AG20443 (cell line): ENCODE measurements around the gene FEZF1.

ENCODE experiments used
- DNase-seq: peaks from one replicate; pipeline ENCODE4 v3.0.0; 2012; ENCODE audit warnings: low spot score, mixed read lengths

FEZF1 gene

DNA sequence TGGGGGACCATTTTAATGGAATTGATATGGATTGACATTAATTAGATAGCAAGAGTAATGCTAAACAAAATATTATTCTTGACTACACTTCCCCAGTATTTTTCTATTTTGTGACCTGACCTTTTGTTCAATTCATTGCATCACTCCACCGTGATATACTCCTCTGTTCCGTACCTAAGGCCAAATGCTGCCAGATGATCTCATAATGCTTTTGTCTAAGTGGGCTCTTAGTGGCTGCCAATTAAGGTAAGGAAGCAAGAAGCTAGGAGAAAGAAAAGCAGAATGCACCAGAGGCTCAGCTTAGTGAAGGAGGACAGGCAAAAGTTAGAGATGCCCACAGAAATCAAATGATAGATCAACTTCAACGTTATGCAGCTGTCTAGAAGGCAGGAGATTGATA is 36.4 kb downstream of the FEZF1 start:
- DNase-seq, result no peak

DNA sequence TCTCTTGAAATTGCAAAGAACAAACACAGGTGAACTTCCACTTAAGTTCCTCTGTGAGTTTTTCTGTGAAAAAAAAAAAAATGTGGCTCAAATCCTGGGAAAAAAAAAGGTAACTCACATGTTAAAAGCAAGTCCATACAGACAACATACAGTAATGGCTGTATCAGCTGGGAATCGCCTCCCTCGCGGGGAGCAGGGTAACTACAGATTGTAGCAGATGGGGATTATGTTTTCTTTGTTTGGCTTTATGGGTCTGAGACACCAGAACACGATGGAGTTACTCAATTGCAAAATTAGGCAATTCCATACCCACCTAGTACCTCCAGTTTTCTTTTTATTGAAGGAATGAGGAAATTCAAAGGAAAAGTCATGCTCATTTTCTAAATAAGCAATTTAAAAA is 42.3 kb downstream of the FEZF1 start:
- DNase-seq, result no peak

DNA sequence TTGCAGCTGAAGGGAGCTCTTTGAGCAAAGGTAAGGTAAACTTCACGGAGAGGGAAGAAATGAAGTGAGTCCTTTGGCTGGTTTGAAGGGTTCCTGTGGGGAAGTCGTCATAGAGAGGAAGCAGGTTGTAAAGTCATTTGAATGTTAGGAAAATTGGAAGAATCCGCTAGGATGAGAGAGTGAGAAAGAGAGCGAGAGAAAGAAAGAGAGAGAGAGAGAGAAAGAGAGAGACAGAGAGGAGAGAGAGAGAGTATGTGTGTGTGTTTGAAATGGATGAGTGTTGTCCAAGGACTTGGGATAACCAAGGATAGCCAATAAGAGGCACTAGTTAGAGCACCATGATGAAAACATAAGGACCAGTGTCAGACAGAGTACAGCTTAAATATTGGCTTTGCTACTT is 43.1 kb downstream of the FEZF1 start:
- DNase-seq, result no peak

DNA sequence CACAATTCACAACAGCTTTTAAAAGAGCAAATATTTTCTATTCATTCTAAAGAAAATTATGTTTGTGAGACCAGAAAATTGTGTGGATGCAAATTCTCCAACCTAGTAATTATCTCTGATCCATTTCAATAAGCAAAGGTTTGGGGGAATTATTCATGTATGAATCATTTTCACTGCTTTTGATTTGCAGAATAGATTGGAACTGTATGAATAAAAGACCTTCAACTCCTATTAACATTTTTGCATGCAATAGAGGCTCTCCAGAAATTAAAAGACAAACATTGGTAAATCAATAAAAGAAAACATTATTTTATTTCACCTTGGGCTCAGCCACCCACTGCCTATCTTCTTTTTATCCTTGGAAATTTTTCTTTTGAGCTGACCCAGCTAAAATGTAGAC is 43.5 kb downstream of the FEZF1 start:
- no peak for DNase-seq

DNA sequence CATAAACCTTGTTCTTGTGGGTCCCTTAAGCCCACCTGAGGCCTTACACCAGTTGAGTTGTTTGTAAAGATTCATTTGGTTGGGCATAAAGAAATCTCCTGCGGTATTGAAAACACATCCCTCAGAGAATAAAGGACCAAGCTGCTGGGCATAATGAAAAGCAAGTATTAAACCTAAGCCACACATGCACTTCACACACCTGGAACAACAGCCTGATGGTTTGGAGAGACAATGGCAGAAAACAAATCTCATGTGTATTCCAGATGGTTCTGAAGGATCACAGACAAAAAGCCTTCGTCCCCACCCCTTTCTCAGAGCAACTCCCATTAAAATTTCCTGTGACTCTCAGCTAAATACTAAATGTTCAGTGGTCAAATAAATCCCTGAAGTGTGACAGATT is 44.2 kb downstream of the FEZF1 start:
- DNase-seq, result no peak

DNA sequence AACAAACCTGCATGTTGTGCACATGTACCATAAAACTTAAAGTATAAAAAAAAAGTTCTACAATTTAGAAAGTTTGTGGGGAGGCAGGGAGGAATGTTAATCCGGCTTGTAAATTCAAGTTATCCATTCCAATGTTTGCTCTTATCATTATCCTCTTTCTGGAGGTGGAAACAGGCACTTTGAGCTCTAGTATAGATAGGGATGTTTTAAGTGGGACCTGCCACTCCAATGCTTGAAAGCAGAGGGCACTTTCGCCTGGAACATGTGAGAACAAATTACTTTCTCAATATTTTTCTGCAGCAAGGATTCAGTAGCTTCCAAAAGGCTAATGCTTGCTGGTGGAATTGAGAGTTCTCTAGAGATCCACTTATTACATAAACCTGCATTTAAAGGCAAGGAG is 45.6 kb downstream of the FEZF1 start:
- DNase-seq, result no peak

DNA sequence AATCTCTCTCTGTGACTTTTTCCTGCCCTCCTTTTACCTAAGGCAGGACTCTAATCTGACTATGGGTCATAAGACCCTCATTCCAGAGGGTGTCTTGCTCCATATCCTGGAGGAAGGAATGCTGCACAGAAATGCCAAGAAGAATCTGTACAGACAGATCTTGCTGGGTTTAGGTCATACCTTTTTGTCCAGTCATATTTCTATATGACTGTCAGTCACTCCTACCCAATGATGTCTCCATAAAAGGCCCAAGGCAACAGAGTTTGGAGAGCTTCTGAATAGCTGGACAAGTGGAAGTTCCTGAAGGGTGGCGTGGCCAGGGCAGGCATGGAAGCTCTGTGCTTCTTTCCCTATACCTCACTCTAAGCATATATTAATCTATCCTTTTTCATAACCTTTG is 47.5 kb downstream of the FEZF1 start:
- DNase-seq, result no peak

DNA sequence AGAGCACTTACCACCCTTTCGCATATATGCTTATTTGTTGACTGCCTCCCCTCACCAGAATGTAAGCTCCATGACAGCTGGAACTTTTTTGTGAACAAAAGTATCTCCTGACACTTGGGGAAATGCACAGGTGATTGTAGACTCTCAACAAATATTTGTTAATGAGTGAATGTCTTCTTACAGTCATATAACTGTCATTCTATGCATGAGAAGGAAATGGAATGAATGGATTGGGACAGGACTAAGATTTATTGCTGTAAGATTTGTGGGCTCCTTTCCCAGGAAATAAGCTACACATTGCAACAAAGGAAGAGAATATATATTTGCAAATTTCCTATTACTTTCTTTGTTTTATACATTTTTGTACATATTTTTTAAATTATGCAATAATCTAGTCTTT is 48.5 kb downstream of the FEZF1 start:
- DNase-seq, result no peak

DNA sequence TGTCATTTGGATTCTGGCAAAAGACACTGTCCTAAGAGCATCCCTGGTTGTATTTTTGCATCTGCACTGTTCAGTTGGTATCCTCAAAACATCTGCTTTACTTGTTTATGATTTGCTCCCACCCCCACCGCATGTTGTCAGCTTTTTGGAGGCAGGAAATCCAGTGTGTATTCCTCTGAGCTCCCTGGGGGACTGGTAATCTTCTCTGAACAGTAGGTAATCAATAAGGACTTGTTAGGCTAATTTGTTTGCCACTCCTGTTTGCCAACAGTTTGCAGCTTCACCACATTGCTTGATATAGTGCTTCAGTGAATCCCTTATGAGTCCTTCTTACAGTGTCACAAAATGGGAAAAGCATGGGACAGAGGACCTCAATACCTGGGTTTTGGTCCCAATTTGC is 49.1 kb downstream of the FEZF1 start:
- no peak for DNase-seq
